ENCODE measurements around the gene NKX2-4.

DNA sequence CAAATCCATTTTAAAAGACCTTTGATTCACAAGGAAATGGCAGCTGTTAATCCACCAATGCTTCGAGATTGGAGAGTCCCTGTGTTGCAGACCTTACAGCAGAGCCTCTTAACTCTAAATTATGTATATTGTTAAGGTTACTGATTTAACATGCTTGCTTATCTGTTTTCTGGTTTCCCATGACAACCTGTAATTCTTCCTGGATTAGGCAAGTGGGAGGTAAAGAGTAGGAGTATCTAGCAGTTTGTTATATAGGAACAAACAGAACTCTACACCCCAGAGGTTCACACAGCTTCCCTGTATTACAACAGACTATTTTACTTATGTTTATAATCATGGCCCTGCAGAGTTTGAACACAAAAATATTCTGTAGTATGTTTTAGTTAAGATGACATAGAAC lies 39.5 kb downstream of the NKX2-4 start:
- TF ChIP-seq FOXM1 (IDR thresholded peaks at IDR 0.05; ENCODE audit: borderline replicate concordance) (no peak), SP1 (IDR thresholded peaks at IDR 0.05) (no peak), TARDBP (IDR thresholded peaks at IDR 0.05) (no peak), NFRKB (IDR thresholded peaks at IDR 0.05) (no peak), ARNT (IDR thresholded peaks at IDR 0.05) (no peak), FOXA1 (IDR thresholded peaks at IDR 0.05) (no peak), FOXK2 (IDR thresholded peaks at IDR 0.05) (no peak), BHLHE40 (IDR thresholded peaks at IDR 0.05; ENCODE audit: borderline replicate concordance) (no peak)
